Gastroesophageal sphincter (tissue), 4 donors: Measurements from ENCODE around the gene PLEKHM2. TPM values are rescaled to one million over a fixed set of nuclear protein-coding genes. Genes with fewer than 3 reads are reported as not detected.

ENCODE experiments used
- ATAC-seq: fragments of 150-250 bp; one replicate; pipeline ENCODE4 v1.9.1; 2016; ENCODE audit warnings: mild to moderate bottlenecking, moderate library complexity
- H3K27ac ChIP-seq, 4 donors: fragments of 200-600 bp; sonication (generic) in 3 of 4; 1 replicate in 3 of 4; 2 replicates in 1 of 4; pipeline ENCODE4 v1.5.1; 2016 to 2019
- H3K27me3 ChIP-seq: fragments of 200-600 bp; sonication (generic); one replicate; pipeline ENCODE4 v1.5.1; 2019
- H3K36me3 ChIP-seq, 2 donors: fragments of 200-600 bp; sonication (generic); one replicate each; pipeline ENCODE4 v1.5.1; 2019; ENCODE audit warnings: control low read depth in 1 of 2
- H3K4me1 ChIP-seq, 3 donors: fragments of 200-600 bp; sonication (generic); 1 replicate in 2 of 3; 2 replicates in 1 of 3; pipeline ENCODE4 v1.5.1; 2016 to 2019; ENCODE audit warnings: control low read depth in 2 of 3
- H3K4me3 ChIP-seq, 2 donors: fragments of 200-600 bp; sonication (generic); one replicate each; pipeline ENCODE4 v1.5.1; 2019; ENCODE audit warnings: mild to moderate bottlenecking in 1 of 2, moderate library complexity in 1 of 2
- H3K9me3 ChIP-seq, 3 donors: fragments of 200-600 bp; sonication (generic); one replicate each; pipeline ENCODE4 v1.5.1; 2017 to 2019; ENCODE audit warnings: control low read depth in 2 of 3
- EP300 ChIP-seq: sonication (generic); formaldehyde crosslinking; IDR thresholded peaks from one replicate; pipeline ENCODE4 v1.6.1; 2017; ENCODE audit warnings: antibody characterized with exemption, mild to moderate bottlenecking
- POLR2A ChIP-seq, 2 donors: fragments of 450-650 bp; IDR thresholded peaks; one replicate each; pipeline ENCODE4 v1.6.1; 2017; ENCODE audit warnings: antibody characterized with exemption in 2 of 2, mild to moderate bottlenecking in 2 of 2, moderate library complexity in 1 of 2
- POLR2AphosphoS5 ChIP-seq: sonication (generic); formaldehyde crosslinking; IDR thresholded peaks from one replicate; pipeline ENCODE4 v1.6.1; 2017; ENCODE audit warnings: antibody characterized with exemption
- WGBS, 2 donors: methylation state at CpG; one replicate each; pipeline ENCODE4 v1.1.5; 2018; ENCODE audit warnings: low coverage in 1 of 2; 5-methylcytosine and 5-hydroxymethylcytosine counted together
- total RNA-seq, 4 donors: library from RNA; depleted of rRNA; stranded (reverse); fragments of >200 nt; gene quantifications; one replicate each; pipeline ENCODE4 v1.1.0, GENCODE V29; 2016
- TF ChIP-seq, protein P1 (sequence below), 4 experiments: fragments of 200-600 bp in 2 of 4; fragments of 450-650 bp in 2 of 4; sonication (generic) in 1 of 4; IDR thresholded peaks; one replicate each; pipeline ENCODE4 v1.5.1; 2017 to 2019; ENCODE audit warnings: antibody characterized with exemption in 4 of 4, mild to moderate bottlenecking in 2 of 4, moderate library complexity in 2 of 4

Gene PLEKHM2
- total RNA-seq, 4 donors from 2014 or later, result 32.1 to 65.2 (median 41.8) TPM

GRCh38 chr1:15733218-15733725 lies 49.2 kb downstream of the PLEKHM2 start:
- Histone ChIP-seq H3K9me3 (no peaks in the 10 kb centered on the region), H3K4me1 (peaks cover 0 to 22% (median 9%) of the 10 kb centered on the region in 3 donors), H3K4me3 (no peak overlapping the region), H3K27ac (no peak overlapping the region), H3K36me3 (peaks cover 0 to 71% of the 10 kb centered on the region in 2 donors), H3K27me3 (no peaks in the 10 kb centered on the region)
- no peak for ATAC-seq
- 50 to 82% methylated on average over 1 to 4 of the region's 11 CpGs for WGBS, 2 donors
- TF ChIP-seq, protein P1, sequence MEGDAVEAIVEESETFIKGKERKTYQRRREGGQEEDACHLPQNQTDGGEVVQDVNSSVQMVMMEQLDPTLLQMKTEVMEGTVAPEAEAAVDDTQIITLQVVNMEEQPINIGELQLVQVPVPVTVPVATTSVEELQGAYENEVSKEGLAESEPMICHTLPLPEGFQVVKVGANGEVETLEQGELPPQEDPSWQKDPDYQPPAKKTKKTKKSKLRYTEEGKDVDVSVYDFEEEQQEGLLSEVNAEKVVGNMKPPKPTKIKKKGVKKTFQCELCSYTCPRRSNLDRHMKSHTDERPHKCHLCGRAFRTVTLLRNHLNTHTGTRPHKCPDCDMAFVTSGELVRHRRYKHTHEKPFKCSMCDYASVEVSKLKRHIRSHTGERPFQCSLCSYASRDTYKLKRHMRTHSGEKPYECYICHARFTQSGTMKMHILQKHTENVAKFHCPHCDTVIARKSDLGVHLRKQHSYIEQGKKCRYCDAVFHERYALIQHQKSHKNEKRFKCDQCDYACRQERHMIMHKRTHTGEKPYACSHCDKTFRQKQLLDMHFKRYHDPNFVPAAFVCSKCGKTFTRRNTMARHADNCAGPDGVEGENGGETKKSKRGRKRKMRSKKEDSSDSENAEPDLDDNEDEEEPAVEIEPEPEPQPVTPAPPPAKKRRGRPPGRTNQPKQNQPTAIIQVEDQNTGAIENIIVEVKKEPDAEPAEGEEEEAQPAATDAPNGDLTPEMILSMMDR (IDR thresholded peaks at IDR 0.05), result no peak
- TF ChIP-seq POLR2A (IDR thresholded peaks at IDR 0.05) (no peak), POLR2AphosphoS5 (no peak), EP300 (no peak)

DNA sequence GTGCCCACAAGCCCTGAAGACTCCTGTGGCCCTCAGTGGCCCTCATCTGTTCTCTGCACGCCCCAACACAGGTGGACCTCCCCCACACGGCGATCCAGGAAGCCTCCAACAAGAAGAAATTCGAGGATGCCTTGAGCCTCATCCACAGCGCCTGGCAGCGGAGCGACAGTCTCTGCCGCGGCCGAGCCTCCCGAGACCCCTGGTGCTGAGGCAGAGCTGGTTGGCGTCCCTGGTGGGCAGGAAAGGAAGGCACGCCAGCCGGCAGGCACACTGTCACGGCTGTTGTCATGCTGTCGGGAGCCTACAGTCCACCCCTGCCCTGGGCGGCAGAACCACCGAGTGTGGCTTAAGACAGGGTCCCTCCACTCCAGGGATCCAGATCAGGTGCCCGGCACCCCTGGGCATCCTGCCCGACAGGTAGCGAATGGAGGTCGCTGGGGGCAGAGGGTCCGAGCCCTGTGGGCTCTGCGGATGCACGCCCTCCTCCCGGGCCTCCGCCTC lies 49.7 kb downstream of the PLEKHM2 start:
- no peak for TF ChIP-seq POLR2A (IDR thresholded peaks at IDR 0.05)
- no peak for TF ChIP-seq POLR2AphosphoS5
- TF ChIP-seq, protein P1 (IDR thresholded peaks at IDR 0.05), result no peak
- no peak for TF ChIP-seq EP300
- ATAC-seq, result no peak
- peaks cover 0 to 22% (median 9%) of the 10 kb centered on the region in 3 donors for H3K4me1 ChIP-seq
- H3K4me3 ChIP-seq, result no peak overlapping the region
- no peak overlapping the region for H3K27ac ChIP-seq
- no peaks in the 10 kb centered on the region for H3K9me3 ChIP-seq
- H3K27me3 ChIP-seq, result no peaks in the 10 kb centered on the region
- 62 to 90% methylated on average over 2 to 4 of the region's 27 CpGs for WGBS, 2 donors
- peaks cover 0 to 66% of the 10 kb centered on the region in 2 donors for H3K36me3 ChIP-seq

DNA sequence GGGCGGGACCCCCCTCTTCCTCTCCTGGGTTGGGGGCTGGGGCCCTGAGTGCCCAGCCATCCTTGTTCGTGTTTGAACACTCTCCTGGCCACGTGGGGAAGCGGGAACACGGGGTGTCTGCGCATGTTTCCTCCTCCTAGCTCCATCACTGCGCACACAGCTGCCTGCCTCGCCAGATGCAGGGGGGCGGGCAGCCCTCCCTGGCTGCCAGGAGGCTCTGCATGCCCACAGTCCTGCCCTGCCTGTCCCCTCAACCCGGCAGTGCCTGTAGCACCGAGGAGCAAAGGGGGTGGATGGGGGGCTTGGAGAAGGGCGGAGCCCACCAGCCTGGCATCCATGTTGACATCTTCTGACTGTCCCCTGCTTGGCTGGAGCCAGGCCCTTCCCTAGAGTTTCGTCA lies 50.2 kb downstream of the PLEKHM2 start:
- Histone ChIP-seq H3K9me3 (no peaks in the 10 kb centered on the region), H3K27me3 (no peaks in the 10 kb centered on the region), H3K36me3 (peaks cover 0 to 60% of the 10 kb centered on the region in 2 donors), H3K4me3 (no peak overlapping the region), H3K4me1 (peaks cover 0 to 22% (median 9%) of the 10 kb centered on the region in 3 donors), H3K27ac (no peak overlapping the region)
- 67% methylated on average over 1 of the region's 13 CpGs; no CpG with 5 or more reads in 1 of the 2 donors for WGBS, 2 donors
- no peak for ATAC-seq
- TF ChIP-seq POLR2A (IDR thresholded peaks at IDR 0.05) (no peak), EP300 (no peak), POLR2AphosphoS5 (no peak)
- TF ChIP-seq, protein P1 (IDR thresholded peaks at IDR 0.05), result no peak

DNA sequence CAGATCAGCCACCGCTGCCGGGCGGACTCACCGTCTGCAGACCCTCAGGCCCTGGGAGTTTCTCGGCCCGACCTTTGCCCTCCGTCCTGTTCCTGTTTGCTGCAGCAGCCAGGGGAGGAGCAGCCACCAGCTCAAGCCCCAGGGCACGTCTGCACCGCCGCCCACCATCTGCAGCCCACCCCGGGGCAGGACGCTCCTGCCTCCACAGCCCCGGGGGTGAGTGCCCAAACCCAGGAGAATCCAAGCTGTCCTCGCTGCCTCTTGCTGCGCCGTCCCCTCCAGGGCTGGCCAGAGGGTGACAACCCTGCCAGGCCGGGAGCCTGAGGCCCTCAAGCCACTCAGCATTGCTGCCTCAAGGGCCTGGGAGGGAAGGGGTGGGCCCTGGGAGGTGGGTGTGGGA lies 50.8 kb downstream of the PLEKHM2 start:
- WGBS, 2 donors, result no CpG with 5 or more reads among the region's 17 CpGs

More for the DNA sequence above, 50.8 kb downstream of the PLEKHM2 start:
- no peaks in the 10 kb centered on the region for H3K27me3 ChIP-seq
- peak overlapping the region in 1 of 4 donors; percentile 21 for H3K27ac ChIP-seq
- no peak overlapping the region for H3K4me3 ChIP-seq
- no peaks in the 10 kb centered on the region for H3K9me3 ChIP-seq
- ATAC-seq, result no peak
- TF ChIP-seq, protein P1 (IDR thresholded peaks at IDR 0.05), result no peak
- TF ChIP-seq POLR2A (IDR thresholded peaks at IDR 0.05) (no peak), POLR2AphosphoS5 (no peak), EP300 (no peak)
- H3K4me1 ChIP-seq, result peaks cover 0 to 22% (median 9%) of the 10 kb centered on the region in 3 donors
- H3K36me3 ChIP-seq, result peaks cover 0 to 54% of the 10 kb centered on the region in 2 donors
